Stimulated activated CD4-positive, alpha-beta T cell treated with anti-CD3 and anti-CD28 coated beads, TNF-alpha, amount 100 ng/mL, for 48 hours (primary cell): ENCODE measurements around the gene MROH2A.

Source experiments
- DNase-seq, 3 donors: peaks; one replicate each; pipeline ENCODE4 v3.0.0-alpha.2; 2020; ENCODE audit warnings: low read depth in 3 of 3

MROH2A gene

GRCh38 chr2:233819884-233820773, 42.0 kb downstream of the MROH2A start:
- DNase-seq, result no peak

- DNase-seq, result no peak
These were observed 42.6 kb downstream of the MROH2A start for GRCh38 chr2:233820774-233821105.

- DNase-seq, result no peak
These were observed 43.1 kb downstream of the MROH2A start for GRCh38 chr2:233821196-233821595.

GRCh38 chr2:233821709-233822100, 43.6 kb downstream of the MROH2A start:
- no peak for DNase-seq

GRCh38 chr2:233822101-233822771, 44.1 kb downstream of the MROH2A start:
- no peak for DNase-seq

GRCh38 chr2:233822781-233823730, 44.9 kb downstream of the MROH2A start:
- no peak for DNase-seq

GRCh38 chr2:233823731-233824121, 45.6 kb downstream of the MROH2A start:
- DNase-seq, result no peak

GRCh38 chr2:233824373-233824772, 46.2 kb downstream of the MROH2A start:
- DNase-seq, result no peak

GRCh38 chr2:233828546-233829192, 50.5 kb downstream of the MROH2A start:
- DNase-seq, result no peak

- no peak for DNase-seq
These were observed 51.3 kb downstream of the MROH2A start for GRCh38 chr2:233829193-233830110.

GRCh38 chr2:233830111-233830802, 52.1 kb downstream of the MROH2A start:
- DNase-seq, result no peak

- no peak for DNase-seq
These were observed 53.0 kb downstream of the MROH2A start for GRCh38 chr2:233831011-233831721.

GRCh38 chr2:233831861-233832260, 53.7 kb downstream of the MROH2A start:
- no peak for DNase-seq

- DNase-seq, result no peak
These were observed 54.3 kb downstream of the MROH2A start for GRCh38 chr2:233832414-233832813.

- no peak for DNase-seq
These were observed 54.8 kb downstream of the MROH2A start for GRCh38 chr2:233832869-233833311.

GRCh38 chr2:233833345-233833744, 55.2 kb downstream of the MROH2A start:
- no peak for DNase-seq

- DNase-seq, result no peak
These were observed 57.4 kb downstream of the MROH2A start for GRCh38 chr2:233835230-233836186.

- DNase-seq, result no peak
These were observed 58.2 kb downstream of the MROH2A start for GRCh38 chr2:233836359-233836758.
